Measurements from ENCODE around the gene PLXND1.

PLXND1 gene

DNA sequence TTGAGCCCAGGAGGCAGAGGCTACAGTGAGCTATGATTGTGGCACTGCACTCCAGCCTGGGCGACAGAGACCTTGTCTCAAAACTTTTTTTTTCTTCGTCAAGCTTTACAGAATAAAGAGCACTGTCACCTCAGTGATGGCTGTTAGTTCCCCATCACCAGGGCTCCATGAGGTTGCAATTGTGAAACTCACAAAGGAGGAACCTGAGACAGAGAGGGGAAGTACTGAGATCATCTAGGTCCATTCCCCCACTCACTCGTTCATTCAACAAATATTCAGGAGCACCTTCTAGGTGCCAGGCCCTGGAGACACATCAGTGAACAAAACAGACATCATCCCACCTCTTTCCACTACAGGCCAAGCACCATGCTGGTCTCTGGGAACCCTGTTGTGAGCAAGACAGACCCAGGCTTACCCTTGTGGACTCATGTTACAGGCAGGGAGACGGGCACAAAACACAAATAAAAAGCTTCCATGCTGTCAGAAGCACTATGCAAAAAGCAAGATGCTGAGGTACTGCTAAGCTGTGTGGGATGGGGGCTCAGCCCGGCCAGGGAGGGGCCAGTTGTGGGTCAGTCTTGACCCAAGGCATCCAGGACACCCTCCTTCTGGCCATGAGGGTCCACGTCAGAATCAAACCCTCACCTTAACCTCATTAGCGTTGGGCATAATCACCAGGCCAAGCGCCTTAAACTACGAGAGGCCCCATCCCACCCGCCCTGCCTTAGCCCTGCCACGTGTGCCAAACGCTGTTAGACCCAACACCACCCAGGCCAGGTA lies 80.2 kb downstream of the PLXND1 start:
- H2AFZ ChIP-seq (ENCODE audit: low read length), result no peak overlapping the region
- no peaks in the 10 kb centered on the region for H3K9me2 ChIP-seq (replicated peaks; ENCODE audit: low read depth, low read length)
- no peak overlapping the region for H3K9ac ChIP-seq (ENCODE audit: low read depth, low read length, poor library complexity, severe bottlenecking)
- no peaks in the 10 kb centered on the region for H3F3A ChIP-seq (ENCODE audit: low read depth)
- no peaks in the 10 kb centered on the region for H3K36me3 ChIP-seq (ENCODE audit: insufficient read depth, low read length)
- H3K27me3 ChIP-seq (ENCODE audit: insufficient read depth, low read length, poor library complexity, severe bottlenecking), result no peaks in the 10 kb centered on the region
- no peak overlapping the region for H3K4me3 ChIP-seq (ENCODE audit: low read length, poor library complexity, severe bottlenecking)
- no peak overlapping the region for H3K4me2 ChIP-seq (ENCODE audit: low read depth, low read length, poor library complexity, severe bottlenecking)
- H4K20me1 ChIP-seq (ENCODE audit: insufficient read depth, low read length, poor library complexity, severe bottlenecking), result no peaks in the 10 kb centered on the region
- TF ChIP-seq CTCF (conservative IDR thresholded peaks at IDR 0.05; ENCODE audit: low read length) (no peak), EZH2phosphoT487 (IDR thresholded peaks at IDR 0.05; ENCODE audit: borderline replicate concordance) (no peak)
- no peaks in the 10 kb centered on the region for H3K4me1 ChIP-seq (ENCODE audit: insufficient read depth, low read length, poor library complexity, severe bottlenecking)
- no peaks in the 10 kb centered on the region for H3K9me3 ChIP-seq (ENCODE audit: insufficient read depth, low read depth, low read length)
- H3K79me2 ChIP-seq (ENCODE audit: insufficient read depth, low read length), result no peaks in the 10 kb centered on the region

DNA sequence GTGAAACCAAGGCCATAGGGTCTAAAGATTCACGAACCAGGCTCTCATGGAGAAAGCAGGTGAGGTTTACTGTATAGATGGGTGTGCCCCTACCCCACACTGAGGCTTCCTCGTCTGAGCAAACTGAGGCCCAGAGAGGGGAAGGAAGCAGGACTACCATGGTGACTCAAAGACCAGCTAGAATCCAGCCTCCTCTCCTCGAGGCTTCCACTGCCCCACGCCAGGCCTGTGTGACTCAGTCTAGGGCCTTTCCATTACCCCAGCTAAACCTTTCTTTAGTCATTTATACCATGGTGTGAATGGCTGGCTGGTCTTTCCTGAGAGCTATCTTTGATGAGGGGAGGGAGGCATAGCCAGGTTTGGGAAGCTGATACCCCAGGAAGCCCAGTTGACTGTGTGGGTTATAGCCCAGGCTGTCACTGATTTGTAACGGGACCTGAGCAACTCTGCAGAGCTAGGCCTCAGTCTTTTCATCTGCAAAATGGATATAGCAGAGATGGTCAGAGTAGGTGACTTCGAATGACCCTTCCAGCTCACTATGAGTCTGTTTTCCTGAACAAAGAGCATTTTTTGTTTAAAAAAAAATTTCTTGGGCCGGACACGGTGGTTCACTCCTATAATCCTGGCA lies 81.0 kb downstream of the PLXND1 start:
- H3K4me2 ChIP-seq (ENCODE audit: low read depth, low read length, poor library complexity, severe bottlenecking), result no peak overlapping the region
- H3K9ac ChIP-seq (ENCODE audit: low read depth, low read length, poor library complexity, severe bottlenecking), result no peak overlapping the region
- H3K4me3 ChIP-seq (ENCODE audit: low read length, poor library complexity, severe bottlenecking), result no peak overlapping the region
- no peaks in the 10 kb centered on the region for H3K9me3 ChIP-seq (ENCODE audit: insufficient read depth, low read depth, low read length)
- no peaks in the 10 kb centered on the region for H3K79me2 ChIP-seq (ENCODE audit: insufficient read depth, low read length)
- no peaks in the 10 kb centered on the region for H3K9me2 ChIP-seq (replicated peaks; ENCODE audit: low read depth, low read length)
- H3F3A ChIP-seq (ENCODE audit: low read depth), result no peaks in the 10 kb centered on the region
- H3K27me3 ChIP-seq (ENCODE audit: insufficient read depth, low read length, poor library complexity, severe bottlenecking), result no peaks in the 10 kb centered on the region
- no peaks in the 10 kb centered on the region for H4K20me1 ChIP-seq (ENCODE audit: insufficient read depth, low read length, poor library complexity, severe bottlenecking)
- H2AFZ ChIP-seq (ENCODE audit: low read length), result no peak overlapping the region
- H3K4me1 ChIP-seq (ENCODE audit: insufficient read depth, low read length, poor library complexity, severe bottlenecking), result no peaks in the 10 kb centered on the region
- H3K36me3 ChIP-seq (ENCODE audit: insufficient read depth, low read length), result no peaks in the 10 kb centered on the region
- TF ChIP-seq EZH2phosphoT487 (IDR thresholded peaks at IDR 0.05; ENCODE audit: borderline replicate concordance), result no peak

GRCh38 chr3:129524081-129524480 lies 82.4 kb downstream of the PLXND1 start:
- Histone ChIP-seq H3K79me2 (ENCODE audit: insufficient read depth, low read length) (no peaks in the 10 kb centered on the region), H3K9me2 (replicated peaks; ENCODE audit: low read depth, low read length) (no peaks in the 10 kb centered on the region), H3K4me3 (ENCODE audit: low read length, poor library complexity, severe bottlenecking) (no peak overlapping the region), H4K20me1 (ENCODE audit: insufficient read depth, low read length, poor library complexity, severe bottlenecking) (no peaks in the 10 kb centered on the region), H3K9me3 (ENCODE audit: insufficient read depth, low read depth, low read length) (no peaks in the 10 kb centered on the region), H3F3A (ENCODE audit: low read depth) (no peaks in the 10 kb centered on the region), H3K36me3 (ENCODE audit: insufficient read depth, low read length) (no peaks in the 10 kb centered on the region), H2AFZ (ENCODE audit: low read length) (no peak overlapping the region), H3K4me2 (ENCODE audit: low read depth, low read length, poor library complexity, severe bottlenecking) (no peak overlapping the region), H3K27me3 (ENCODE audit: insufficient read depth, low read length, poor library complexity, severe bottlenecking) (no peaks in the 10 kb centered on the region), H3K9ac (ENCODE audit: low read depth, low read length, poor library complexity, severe bottlenecking) (no peak overlapping the region), H3K4me1 (ENCODE audit: insufficient read depth, low read length, poor library complexity, severe bottlenecking) (no peaks in the 10 kb centered on the region)
- TF ChIP-seq CTCF (conservative IDR thresholded peaks at IDR 0.05; ENCODE audit: low read length) (no peak), EZH2phosphoT487 (IDR thresholded peaks at IDR 0.05; ENCODE audit: borderline replicate concordance) (no peak)
